Right lung (tissue), 5 donors: Measurements from ENCODE around the gene ABI3BP. TPM values are rescaled to one million over a fixed set of nuclear protein-coding genes. Genes with fewer than 3 reads are reported as not detected.
"Not testable (repeated sequence)": the region's sequence is repeated elsewhere in the genome, so short reads cannot be mapped to it uniquely, and the experiment has no call there.

Source experiments
- DNase-seq, 2 donors: peaks; one replicate each; pipeline ENCODE4 v3.0.0-alpha.2; 2013
- polyA plus RNA-seq, 5 donors: library from polyadenylated mRNA; unstranded; fragments of 120-200 nt; gene quantifications; one replicate each; pipeline versions ENCODE4 v1.2.1 to v1.2.3, GENCODE V29; 2013; ENCODE audit warnings: inconsistent platforms in 1 of 5, low replicate concordance in 1 of 5; ENCODE audit not compliant: insufficient read length in 5 of 5, insufficient read depth in 1 of 5

The ABI3BP gene
- polyA plus RNA-seq, 5 donors, result 66.0 to 117 (median 88.4) TPM

DNA sequence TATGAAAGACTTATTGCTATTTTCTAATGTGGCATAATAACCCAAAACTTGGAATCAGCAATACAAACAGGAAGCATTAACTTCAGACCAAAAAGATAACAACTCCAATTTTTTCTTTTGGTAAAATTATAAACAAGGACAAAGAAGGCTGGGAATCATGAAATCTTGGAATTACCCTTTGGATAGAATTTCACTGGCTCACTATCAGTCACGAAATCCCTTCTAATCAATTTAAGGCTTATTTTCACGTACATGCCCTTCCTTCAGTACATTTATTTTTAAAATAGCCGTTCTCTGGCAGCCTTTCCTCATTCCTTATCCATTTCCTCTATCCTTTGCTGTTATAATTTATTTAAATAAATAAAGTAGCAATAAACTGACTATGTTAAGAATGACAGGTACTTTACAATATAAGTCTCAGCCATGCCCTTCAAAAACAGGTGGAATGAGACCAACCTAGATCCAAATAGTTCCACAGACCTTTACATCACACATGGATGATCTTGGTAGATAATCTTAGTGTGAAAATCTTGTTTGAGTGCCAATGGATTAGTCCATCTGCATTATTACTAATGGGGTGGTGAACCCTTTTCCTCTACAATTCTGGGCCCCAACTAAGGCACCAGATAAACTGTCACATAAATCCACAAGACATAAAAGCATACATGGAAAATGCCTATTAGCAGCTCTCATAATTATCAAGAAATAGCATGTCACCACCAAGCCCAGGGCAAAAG, 38.9 kb downstream of the ABI3BP start:
- DNase-seq, result no peak

- DNase-seq, result no peak
These were observed 40.1 kb downstream of the ABI3BP start for GRCh38 chr3:100953103-100953502.

DNA sequence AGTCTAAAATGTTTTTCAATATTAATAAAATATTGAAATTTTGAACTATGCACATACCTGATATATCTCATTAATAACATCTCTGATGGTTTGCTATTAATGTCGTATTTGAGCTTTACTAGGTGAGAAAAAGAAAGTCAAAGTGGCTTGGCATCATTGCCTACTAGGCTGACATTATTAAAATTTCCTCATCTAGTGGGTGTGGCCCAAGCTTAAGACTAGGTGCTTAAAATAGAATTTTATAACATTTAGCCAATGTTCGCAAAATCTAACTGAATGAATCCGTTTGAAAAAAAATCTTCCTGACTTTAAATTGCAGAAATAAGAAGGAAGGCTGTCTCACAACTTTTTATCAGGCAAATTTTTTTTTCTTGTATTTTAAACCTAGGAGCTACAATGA, 46.1 kb downstream of the ABI3BP start:
- no peak for DNase-seq

DNA sequence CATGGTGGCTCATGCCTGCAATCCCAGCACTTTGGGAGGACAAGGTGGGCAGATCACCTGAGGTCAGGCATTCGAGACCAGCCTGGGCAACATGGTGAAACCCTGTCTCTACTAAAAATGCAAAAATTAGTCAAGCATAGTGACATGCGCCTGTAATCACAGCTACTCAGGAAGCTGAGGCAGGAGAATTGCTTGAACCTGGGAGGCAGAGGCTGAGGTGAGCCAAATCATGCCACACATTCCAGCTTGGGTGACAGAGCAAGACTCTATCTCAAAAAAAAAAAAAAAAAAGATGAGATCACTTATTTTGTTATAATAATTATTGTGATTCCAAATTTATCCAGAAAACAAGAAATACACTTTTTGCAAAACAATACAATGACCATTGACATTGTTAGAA, 47.1 kb downstream of the ABI3BP start:
- DNase-seq, result not testable (repeated sequence)

DNA sequence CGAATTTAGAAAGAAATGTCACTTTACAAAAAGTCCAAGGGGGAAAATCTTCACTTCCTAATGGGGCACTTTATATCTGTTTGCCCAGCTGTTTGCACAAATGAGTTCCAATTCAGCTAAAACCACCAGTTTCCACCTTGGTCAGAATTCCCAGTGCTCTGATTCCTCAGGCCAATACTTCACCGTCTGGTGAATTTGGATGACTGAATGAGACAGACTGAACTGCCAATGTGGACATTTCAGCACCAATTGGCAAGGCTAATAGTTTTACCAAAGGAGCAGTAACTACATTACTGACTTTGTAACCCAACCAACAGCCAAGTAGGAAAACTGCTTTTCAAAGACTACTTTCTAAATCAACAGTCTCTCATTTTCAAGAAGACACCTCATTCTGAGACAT, 51.8 kb downstream of the ABI3BP start:
- no peak for DNase-seq

GRCh38 chr3:100941041-100941440, 52.2 kb downstream of the ABI3BP start:
- no peak for DNase-seq

DNA sequence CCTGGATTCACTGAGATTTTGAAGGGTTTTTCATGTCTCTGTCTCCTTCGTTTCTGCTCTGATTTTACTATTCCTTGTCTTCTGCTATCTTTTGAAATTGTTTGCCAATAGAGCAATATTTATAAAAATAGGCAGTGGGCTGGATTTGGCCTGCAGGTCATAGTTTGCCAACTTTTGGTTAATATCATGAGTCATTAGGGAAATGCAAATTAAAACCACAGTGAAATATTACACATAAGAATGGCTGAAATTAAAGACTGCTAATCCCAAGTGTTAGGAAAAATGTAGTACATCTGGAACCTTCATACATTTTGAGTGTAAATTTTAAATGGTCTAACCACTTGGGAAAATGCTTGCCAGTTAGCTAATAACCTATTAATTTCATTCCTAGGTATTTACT, 56.3 kb downstream of the ABI3BP start:
- DNase-seq, result no peak

DNA sequence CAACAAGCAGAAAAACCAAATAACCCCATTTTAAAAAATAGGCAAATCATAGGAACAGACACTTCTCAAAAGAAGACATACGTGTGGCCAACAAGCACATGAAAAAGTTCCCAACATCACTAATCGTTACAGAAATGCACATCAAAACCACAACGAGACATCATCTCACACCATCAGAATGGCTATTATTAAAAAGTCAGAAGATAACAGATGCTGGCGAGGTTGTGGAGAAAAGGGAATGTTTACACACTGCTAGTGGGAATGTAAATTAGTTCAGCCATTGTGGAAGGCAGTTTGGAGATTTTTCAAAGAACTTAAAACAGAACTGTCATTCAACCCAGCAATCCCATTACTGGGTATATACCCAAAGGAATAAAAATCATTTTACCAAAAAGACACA, 60.7 kb downstream of the ABI3BP start:
- no peak for DNase-seq

DNA sequence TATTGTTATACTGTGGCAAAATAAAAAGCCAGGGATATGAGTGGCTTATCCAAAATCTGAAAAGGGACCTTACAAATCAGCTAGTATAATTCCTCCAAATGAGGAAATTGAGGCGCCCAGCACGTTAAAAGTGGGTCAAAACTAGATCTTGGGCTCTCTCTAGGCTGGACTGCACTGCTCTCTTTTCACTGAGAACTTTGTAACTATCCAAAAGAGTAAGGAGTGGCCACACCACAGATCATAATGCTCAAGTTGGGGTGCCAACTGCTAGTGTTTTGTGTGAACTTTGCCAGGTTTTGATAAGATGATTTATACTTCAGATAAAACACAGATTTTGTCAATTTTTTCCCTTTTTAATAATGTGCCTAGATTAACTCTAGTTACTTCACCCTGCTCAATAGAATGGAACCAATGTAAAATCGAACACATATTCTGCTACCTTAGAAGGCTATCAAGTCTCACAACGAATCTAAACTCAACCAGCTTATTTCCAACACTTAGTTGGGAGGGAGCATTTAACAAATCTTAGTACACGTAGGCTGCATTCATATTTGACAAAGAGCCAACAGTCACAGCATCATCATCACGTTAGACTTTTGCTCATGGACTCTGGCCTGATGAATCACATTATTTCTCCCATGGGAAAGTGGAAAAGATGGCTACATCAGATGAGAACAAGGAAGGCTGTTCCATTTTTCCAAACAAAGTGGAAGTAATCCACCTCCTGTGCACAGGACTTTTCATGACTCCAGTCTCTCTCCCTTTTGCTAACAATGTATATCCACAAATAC, 64.4 kb downstream of the ABI3BP start:
- no peak for DNase-seq

DNA sequence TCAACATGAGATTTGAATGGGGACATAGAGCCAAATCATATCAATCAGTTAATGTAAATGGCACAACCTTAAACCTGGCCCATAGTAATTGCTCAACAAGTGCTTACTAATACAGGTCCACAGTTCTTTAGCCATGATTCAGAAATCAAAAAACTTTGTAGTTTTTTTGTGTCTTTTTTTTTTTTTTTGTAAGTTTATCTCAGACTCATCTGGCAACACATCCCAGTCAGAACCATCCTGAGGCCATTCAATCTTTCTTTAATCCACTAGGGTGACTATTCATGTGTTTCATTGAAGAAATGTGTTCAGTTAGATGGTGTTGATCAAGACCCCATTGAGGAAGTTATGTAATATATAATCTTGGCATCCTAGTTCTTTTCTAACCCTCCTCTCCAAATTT, 65.4 kb downstream of the ABI3BP start:
- no peak for DNase-seq

DNA sequence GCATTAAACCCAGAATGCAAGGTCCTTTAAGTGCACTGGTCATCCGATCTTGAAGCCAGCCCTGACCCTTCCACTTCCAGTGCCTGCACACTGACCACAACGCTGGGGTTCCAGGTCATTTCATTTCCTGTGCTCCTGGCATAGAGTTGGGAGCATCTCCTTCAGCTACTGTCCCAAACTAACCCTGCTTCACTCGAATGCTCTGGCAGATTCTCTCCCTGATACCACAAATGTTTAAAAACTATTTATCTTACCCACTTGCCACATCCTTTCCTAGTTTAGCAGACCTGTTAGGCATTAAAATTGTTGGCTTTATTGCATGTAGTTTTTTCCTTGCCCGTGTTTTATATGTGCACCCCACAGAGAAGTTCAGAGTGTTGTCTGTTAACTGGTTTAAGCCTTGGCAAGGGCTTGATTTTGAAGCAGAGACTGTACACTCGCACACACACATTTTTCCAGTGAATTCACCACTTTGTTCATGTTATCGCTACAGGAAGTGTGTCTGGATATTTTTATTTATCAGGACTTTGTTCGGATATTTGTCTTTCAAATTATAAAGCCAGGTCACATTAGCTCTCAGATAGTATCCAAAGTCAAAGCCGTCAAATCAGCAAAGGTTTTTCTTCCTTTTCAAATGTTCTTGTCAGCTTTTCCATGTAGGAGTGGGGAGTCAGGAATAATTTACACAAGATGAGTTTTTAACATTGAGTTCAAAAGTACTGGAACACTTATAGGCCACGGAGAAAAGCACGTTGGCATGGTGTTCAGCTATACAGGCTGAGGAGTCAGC, 77.3 kb downstream of the ABI3BP start:
- no peak for DNase-seq

DNA sequence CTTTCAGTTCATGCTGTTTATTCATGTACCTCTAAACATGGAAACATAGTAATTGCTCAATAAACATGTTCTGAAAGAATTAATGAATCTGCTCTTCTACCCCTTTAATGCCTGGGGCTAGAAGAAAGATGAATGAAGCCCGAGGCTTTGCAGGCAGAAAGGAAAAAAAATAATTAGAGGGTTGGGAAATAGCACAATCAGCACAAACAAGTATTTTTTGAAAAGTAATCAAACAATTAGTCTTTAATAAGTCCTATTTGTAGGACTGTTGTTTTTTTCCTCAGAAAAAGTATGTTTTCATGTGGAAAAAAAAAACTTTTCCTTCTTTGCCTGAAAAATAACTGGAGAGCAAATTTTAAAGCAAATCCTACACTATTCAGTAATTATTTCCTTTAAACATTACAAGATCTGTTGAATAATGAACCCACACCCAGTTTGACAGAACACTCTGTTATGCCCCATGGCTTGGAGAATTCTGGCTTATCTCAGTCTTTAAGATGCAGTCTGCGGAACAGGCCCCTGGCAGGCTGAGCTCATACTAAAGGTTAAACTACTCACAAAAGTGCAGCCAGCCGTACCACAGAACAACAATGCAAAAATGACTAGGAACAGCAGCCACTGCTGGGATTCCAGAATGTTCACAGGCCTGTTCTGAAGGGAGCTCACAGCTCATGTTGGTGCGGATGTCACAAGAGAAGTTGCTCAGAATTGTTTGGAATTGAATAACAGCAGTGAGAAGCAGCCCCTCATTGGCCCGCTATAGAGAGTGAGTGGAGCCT, 79.2 kb downstream of the ABI3BP start:
- no peak for DNase-seq

DNA sequence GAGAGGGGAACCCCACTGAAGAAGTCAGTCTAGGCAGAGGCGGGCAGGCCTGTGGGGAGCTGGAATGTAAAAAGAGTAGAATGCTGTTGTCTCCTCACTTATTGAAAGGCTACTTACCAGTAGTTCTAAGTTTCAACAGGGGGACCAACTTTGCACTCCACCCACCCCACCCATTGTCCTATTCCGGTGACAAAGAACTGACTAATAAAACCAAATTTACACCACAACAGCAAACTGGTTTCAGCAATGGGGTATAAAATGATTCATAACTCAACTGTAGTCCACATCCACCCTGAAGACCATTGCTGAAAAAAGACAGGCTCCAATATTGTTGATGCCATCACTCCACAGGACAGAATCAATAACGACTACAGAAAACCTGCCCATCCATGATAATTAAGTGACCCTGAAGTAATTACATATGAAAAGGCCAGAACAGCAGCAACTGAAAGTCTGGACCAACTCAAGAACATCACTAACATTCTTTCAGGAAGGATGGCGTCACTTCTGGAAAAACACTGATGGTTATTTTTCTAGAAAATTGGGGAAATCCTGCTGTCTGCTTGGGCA, 80.2 kb downstream of the ABI3BP start:
- DNase-seq, result no peak

DNA sequence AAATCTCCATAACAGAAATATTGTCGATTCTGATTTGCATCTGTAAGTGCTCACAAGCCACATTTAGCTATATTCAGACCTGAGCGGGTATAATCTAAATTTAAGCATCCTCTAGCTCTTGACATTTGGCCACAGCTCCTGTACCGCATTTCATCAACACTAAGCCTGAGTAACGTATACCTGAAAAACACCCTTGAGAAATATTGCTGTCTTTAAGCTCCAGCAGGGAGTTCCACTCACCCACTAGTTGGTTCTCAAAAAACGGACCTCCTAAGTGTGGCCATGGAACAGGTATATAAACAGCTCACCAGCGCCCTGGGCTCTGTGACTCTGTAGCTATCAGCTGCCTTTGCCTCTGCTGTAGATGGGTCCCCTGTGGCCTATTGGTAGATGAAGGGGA, 80.7 kb downstream of the ABI3BP start:
- no peak for DNase-seq

DNA sequence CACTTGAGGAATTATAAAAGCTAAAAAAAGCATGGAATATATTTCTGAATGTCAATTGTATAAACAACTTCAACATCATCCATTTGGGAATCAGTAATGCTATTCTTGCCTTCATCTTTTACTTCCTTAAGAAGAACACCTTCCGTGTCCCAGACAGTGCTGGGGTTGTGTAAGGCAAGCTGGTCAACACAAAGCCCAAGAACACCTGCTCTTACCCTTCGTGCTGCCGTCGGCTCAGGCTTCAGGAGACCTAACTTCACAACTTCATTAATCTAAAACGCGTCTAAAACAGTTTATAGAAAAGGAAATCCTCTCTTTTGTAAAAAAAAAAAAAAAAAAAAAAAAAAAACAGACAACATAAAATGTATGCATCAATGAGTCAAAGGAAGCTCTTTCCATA, 81.3 kb downstream of the ABI3BP start:
- DNase-seq, result no peak

- no peak for DNase-seq
These were observed 82.2 kb downstream of the ABI3BP start for GRCh38 chr3:100910986-100911385.

GRCh38 chr3:100902572-100902971, 90.6 kb downstream of the ABI3BP start:
- DNase-seq, result no peak

DNA sequence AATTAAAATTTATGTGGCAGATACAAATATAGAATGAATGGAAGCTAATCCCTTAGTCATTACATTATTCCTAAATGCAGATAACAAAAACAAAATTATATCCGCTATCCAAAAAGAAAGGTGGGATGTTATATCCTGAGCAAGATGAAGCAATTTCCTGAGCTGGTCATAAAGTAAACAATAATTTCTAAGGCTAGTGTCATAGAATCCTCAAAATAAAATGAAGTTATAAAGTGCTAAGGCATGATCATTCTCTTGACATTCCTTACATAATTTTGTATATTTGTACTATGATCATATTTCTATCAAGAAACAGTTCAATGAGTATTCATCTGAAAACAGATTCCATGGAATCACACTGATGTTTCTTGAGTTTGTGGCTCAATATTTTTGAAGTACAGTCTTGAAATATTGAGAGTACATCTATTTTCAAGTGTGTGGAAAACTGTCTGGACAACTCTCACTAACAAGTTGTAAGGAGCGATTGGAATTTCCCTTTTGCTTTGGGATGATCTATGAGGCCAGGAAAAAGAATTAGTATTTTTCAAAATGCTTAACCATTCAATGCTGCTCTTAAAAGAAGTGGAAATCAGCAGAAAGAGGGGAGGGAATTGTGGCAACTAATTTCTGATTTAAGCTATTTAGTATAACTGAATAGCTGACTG, 92.4 kb downstream of the ABI3BP start:
- DNase-seq, result no peak

GRCh38 chr3:100899440-100900091, 93.7 kb downstream of the ABI3BP start:
- no peak for DNase-seq

- DNase-seq, result no peak
These were observed 94.5 kb downstream of the ABI3BP start for GRCh38 chr3:100898681-100899080.
